NCI-H69 (cell line): ENCODE results near the gene UNC13D.
"Not testable (repeated sequence)": the region's sequence is repeated elsewhere in the genome, so short reads cannot be mapped to it uniquely, and the experiment has no call there.

Source experiments
- DNase-seq: peaks from one replicate; lab custom pipeline; 2025; lab: John Stamatoyannopoulos, UW

The UNC13D gene

GRCh38 chr17:75874323-75875181 is 30.3 kb upstream of the UNC13D start:
- no peak for DNase-seq

GRCh38 chr17:75873587-75874322 is 29.6 kb upstream of the UNC13D start:
- DNase-seq: no peak

- peak; percentile 61 for DNase-seq
These were observed 28.5 kb upstream of the UNC13D start for GRCh38 chr17:75872434-75873351.

- not testable (repeated sequence) for DNase-seq
These were observed 26.0 kb upstream of the UNC13D start for GRCh38 chr17:75870228-75870627.

GRCh38 chr17:75869282-75870141 is 25.3 kb upstream of the UNC13D start:
- peak; percentile 40 for DNase-seq

- DNase-seq: not testable (repeated sequence)
These were observed 24.6 kb upstream of the UNC13D start for GRCh38 chr17:75868730-75869281.

GRCh38 chr17:75865404-75866188 is 21.4 kb upstream of the UNC13D start:
- not testable (repeated sequence) for DNase-seq

- not testable (repeated sequence) for DNase-seq
These were observed 20.7 kb upstream of the UNC13D start for GRCh38 chr17:75864887-75865286.

- DNase-seq: peak; percentile 58
These were observed 20.3 kb upstream of the UNC13D start for GRCh38 chr17:75864448-75864871.

GRCh38 chr17:75861927-75862317 is 17.7 kb upstream of the UNC13D start:
- no peak for DNase-seq

GRCh38 chr17:75859358-75859757 is 15.2 kb upstream of the UNC13D start:
- not testable (repeated sequence) for DNase-seq

- DNase-seq: peak; percentile 65
These were observed 12.0 kb upstream of the UNC13D start for GRCh38 chr17:75856062-75856756.

- DNase-seq: peak; percentile 100
These were observed 11.3 kb upstream of the UNC13D start, which contains the start of gene WBP2 for GRCh38 chr17:75855310-75856061. WBP2 (minus strand) TSS chr17:75855335; CDS start chr17:75855297, 38 bp downstream.

- DNase-seq: no peak
These were observed 10.7 kb upstream of the UNC13D start for GRCh38 chr17:75854881-75855309.

GRCh38 chr17:75854101-75854748 is 10.0 kb upstream of the UNC13D start:
- DNase-seq: no peak

GRCh38 chr17:75853433-75853832 is 9.2 kb upstream of the UNC13D start:
- DNase-seq: no peak

- DNase-seq: not testable (repeated sequence)
These were observed 7.4 kb upstream of the UNC13D start for GRCh38 chr17:75851693-75851991.
